HG03060 (cell line): ENCODE measurements around the gene SEC24D.
"Not testable (repeated sequence)": the region's sequence is repeated elsewhere in the genome, so short reads cannot be mapped to it uniquely, and the experiment has no call there.

Experiments
- ATAC-seq: cut with Tn5 transposase; IDR thresholded peaks from one replicate; pipeline ENCODE4 v1.9.1; 2021; ENCODE audit warnings: low read depth, moderate number of reproducible peaks; ENCODE audit not compliant: unreplicated experiment

SEC24D gene, protein sequence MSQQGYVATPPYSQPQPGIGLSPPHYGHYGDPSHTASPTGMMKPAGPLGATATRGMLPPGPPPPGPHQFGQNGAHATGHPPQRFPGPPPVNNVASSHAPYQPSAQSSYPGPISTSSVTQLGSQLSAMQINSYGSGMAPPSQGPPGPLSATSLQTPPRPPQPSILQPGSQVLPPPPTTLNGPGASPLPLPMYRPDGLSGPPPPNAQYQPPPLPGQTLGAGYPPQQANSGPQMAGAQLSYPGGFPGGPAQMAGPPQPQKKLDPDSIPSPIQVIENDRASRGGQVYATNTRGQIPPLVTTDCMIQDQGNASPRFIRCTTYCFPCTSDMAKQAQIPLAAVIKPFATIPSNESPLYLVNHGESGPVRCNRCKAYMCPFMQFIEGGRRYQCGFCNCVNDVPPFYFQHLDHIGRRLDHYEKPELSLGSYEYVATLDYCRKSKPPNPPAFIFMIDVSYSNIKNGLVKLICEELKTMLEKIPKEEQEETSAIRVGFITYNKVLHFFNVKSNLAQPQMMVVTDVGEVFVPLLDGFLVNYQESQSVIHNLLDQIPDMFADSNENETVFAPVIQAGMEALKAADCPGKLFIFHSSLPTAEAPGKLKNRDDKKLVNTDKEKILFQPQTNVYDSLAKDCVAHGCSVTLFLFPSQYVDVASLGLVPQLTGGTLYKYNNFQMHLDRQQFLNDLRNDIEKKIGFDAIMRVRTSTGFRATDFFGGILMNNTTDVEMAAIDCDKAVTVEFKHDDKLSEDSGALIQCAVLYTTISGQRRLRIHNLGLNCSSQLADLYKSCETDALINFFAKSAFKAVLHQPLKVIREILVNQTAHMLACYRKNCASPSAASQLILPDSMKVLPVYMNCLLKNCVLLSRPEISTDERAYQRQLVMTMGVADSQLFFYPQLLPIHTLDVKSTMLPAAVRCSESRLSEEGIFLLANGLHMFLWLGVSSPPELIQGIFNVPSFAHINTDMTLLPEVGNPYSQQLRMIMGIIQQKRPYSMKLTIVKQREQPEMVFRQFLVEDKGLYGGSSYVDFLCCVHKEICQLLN

DNA sequence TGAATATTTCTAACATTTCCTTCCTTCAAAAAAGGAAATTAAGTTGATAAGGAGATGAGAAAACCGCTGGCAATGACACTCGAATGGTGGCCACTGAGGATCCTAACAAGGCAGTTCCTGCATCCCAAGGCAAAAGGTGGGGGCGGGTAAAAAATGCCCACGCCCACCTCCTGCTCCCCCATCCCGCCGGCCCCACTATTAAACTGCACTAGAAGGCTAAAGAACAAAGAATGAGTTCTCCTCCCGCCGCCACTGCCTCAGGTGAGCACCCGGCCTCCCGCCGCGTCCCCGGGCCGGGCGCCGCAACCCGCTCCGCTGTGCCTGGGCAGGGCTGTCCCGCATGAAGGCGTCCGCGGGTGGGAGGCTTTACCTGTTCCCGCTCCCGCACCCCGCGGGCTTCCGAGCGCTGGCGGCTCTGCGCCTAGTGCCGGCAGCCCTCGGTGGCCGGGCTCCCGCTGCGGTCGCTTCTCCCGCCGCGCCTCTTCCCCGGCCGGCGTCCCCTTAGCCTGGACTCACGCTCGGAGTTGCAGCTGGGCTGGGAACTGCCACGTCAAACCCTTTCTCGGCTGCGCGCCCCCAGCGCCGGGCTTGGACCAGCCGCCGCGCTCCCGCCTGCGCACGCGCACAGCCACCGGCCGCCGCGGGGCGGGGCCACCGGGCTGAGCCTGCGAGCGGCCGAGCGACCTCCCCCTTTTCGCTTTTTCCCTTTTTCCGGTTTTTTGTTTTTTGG, at the start of gene SEC24D:
SEC24D (minus strand) TSS at position 556 of the 730 bp plus-strand sequence. CDS start 2,430 bp downstream, outside the sequence.
- peak; percentile 36 for ATAC-seq

DNA sequence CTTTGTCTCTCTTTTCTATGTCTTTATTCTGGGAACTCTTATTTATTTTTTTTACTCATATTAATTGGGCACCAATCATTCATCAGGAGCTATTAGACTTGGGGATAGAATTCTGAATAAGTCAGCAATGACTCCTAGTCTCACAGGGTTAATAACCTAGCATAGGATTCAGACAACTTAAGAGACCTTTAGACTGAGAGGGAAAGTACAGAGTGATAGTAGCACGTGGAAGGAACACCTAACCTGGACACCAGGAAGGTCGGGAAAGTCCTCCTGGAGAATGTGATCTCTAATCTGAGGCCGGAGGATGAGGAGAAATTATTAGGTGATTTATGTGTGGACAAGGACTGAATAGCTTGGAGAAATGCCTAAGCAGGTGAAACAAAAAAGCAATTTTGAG, 48.8 kb upstream of the SEC24D start:
- ATAC-seq, result no peak

DNA sequence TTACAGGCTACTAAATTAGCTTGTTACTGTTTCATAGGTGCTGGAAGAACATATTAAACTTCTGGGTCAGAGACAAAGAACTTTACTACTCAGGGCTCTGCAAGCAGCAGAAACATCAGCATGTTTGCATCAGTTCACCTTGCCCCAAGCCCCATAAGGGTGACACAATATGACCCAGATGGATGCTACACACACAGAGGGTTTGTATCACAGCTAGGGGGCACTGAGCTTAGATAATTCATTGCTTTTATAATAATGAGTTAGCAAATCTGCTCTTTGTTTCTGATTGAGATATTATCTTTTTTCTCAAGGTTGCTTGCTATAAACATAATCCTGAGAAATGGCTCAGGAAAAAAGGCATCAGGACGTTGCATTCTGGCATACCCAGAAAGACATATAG, 47.9 kb upstream of the SEC24D start:
- no peak for ATAC-seq

DNA sequence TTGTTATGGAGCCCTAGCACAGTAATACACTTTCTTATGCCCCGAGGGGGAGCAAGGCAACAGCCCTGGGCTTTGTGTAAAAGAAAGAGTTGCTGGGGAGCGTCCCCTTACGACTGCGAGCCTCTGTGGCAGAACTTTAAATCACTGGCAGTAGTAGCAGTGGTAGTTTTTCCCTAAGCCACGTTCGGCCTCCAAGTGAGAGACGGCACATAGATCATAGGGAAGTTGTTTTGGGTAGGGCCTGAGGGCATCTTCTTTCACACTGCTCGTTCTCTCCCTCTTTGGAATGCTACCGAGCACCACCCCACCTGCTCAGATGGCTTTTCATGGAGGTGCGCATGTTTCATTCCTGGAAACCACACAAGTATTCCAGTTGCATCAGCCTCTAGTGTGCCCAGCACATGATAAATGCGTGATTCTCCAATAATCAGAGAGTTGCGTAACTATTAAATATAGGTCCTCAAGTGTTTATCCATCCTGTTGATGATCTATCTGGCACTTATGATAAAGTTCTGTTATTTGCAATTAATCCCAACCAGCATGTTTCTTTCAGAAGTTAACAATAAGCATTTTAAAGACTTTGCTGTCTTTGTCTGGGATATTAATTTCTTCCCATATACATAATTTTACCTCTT, 45.7 kb upstream of the SEC24D start:
- no peak for ATAC-seq

DNA sequence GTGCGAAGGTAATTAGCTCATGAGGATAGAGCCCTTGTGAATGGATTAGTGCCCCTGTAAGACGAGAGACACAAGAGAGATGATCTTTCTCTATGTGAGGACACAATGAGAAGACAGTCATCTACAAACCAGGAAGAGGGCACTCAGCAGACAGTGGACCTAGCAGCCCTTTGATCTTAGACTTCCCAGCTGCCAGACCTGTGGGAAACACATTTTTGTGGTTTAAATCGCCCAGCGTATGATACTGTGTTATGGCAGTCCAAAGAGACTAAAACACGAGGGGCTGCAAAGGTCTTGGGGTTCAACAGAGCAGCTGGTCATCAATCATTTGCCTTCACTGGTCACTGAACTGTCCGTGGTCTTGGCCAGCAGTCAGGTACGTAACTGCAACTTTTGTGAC, 43.5 kb upstream of the SEC24D start:
- no peak for ATAC-seq

DNA sequence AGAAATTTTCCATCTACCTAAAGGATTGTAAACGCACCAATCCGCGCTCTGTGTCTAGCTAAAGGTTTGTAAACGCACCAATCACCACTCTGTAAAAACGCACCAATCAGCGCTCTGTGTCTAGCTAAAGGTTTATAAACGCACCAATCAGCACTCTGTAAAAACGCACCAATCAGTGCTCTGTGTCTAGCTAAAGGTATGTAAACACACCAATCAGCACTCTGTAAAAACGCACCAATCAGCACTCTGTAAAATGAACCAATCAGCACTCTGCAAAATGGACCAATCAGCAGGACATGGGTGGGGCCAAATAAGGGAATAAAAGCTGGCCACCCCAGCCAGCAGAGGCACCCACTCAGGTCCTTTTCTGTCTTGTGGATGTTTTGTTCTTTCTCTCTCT, 42.6 kb upstream of the SEC24D start:
- not testable (repeated sequence) for ATAC-seq

DNA sequence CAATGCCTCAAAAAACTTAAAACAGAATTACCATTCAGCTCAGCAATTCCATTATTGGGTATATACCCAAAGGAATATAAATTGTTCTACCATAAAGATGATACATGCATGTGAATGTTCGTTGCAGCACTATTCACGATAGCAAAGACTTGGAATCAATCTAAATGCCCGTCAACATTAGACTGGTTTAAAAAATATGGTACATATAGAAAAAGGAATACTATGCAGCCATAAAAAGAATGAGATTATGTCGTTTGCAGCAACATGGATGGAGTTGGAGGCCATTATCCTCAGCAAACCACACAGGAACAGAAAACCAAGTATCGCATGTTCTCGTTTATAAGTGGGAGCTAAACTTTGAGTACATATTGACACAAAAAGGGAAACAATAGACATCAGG, 41.9 kb upstream of the SEC24D start:
- no peak for ATAC-seq

DNA sequence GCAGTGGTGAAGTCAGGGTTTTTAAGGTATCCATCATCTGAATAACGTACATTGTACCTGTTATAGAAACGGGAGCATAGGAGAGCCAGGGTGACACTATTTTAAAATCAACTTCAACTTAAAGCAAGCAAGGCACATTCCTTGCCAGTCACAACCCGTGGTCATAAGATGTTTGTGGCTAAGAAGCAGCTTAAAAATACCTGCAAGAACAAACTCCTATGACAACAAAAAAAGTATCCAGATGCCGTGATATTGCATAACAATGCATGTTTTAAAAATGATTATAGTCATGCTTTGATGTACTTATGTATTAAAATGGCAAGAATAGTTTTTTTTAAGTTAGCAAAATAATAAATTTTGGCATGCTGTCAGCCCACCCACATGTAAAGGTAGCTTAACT, 36.3 kb upstream of the SEC24D start:
- ATAC-seq, result no peak

DNA sequence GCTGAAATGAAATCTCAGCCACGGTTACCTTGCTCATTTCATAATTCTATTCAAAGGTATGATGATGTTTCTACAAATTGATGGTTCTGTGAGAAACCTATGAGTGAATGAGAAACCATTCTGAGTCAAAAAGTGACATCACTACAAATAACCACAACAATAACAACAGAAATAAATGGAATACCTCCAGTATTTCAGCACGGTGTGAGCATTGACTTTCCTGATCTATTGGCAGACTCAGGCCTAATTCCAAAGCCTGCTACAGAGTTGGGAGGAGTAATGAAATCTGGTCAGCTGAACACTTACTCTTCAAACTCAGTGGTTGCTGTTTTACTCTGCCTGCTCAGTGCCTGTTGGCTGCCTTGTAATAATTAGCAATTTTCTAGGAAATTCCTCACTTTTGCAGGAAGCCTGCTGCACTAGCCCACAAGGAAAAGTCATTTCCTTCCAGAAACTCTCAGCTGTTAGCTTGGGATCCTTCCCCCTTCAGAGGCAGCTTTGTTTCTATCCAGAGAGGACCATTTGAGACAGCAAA, 33.9 kb upstream of the SEC24D start:
- no peak for ATAC-seq

DNA sequence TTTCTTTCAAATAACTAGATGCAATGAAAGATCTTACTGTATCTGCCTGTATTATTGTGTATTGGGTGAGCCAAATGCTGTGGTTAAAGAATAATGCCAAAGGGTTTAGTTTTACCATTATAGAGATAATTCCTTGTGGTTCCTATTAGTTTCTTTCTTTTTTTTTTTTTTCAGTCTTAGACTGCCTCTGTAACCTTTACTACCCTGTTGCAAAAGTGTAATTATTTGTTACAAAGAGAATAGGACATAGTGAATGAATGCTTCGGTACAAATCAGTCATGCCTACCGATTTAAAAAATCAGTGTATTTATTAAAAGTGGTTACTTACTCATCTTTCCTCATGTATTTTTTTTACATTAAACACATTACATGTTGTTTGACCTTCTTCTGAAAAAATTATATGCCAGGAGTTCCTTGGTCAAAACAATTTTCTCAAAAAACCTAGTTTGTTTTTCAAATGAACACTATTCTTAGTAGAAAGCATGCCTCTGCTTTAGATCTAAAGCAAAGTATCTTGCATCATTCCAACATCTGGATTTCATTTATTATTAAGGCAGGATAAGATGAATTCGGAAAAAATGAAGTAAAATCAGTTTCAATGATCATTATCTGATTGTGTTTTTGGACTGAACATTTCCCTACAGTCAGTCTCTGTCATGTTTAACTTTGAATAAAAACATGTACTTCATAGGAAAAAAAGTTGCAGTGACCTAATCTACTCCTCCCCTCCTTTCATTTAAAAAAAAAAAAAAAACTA, 31.6 kb upstream of the SEC24D start:
- ATAC-seq, result no peak

DNA sequence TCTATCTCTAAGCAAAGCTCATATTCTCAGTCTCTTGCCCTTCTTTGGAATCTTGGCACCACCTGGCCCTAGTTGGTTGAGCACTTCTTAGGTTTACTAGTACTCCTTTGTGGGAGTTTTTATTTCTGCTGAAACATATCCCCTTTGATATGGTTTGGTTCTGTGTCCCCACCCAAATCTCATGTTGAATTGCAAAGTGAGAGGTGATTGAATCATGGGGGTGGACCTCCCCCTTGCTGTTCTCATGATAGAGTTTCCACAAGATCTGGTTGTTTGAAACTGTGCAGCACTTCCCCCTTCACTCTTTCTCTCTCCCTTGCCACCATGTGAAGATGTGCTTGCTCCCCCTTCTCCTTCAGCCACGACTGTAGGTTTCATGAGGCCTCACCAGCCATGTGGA, 30.5 kb upstream of the SEC24D start:
- ATAC-seq, result no peak

DNA sequence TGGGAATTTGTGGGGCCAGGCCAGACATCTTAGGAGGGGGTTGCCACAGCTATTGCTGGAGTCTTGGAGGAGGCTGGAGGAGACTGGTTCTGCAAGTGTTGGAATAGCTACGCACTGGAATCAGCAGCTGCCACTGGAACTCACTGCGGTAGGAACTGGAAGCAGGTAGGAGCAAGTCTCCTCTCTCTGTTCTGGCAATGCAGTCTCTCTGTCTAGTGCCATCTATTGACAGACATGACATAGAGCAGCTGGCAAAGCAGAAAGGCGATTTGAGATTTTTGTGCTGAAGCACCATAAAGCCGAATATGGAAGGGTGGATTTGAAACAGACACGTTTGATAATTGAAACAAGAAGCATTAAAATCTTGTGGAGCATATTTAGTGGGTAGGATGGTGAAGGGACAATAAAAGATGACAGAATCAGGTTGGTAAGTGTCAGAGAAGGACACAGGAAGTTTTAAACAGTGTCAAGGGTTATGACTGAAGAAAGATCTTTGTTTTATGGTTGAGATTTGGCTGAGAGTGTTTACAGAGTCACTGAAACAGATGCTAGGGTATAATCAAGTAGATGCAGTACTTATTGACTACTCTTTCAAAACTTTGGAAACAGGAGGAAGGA, 29.3 kb upstream of the SEC24D start:
- ATAC-seq, result no peak

DNA sequence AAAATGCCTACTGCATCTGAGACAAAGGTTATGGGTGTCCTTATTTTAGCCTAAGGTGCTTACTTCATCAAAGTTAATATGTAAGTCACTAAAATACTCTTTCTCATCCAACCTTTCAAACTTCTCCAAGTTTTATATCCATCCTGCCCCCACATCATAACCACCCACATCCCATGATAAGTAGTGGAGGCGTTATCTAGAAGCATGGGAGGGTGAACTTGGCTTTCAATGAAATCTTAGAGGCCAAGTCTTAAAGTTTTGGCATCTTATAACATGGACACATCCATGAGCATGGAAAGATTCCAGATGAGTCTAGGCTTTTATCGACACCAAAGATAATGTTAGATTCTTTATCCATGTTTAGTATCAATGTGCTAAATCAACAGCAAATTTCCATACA, 22.9 kb upstream of the SEC24D start:
- ATAC-seq, result no peak

DNA sequence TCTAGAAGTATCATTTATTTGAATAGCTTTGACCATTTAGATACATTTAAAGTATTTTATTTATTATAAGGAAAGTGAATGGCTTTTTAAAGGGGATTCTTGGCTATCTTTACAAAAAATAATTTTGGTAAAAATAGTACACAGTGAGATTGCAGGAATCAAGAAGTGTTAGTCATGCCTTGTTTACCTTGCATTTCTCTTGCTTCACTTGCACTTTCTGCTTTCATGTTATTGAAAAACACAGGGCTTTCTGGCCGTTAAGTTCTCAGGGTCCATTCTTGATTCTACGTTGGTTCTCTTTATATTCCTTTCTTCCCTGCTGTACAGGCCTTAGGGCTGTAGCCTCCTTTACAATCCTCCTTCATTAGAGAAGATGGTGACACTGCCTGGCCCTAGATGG, 21.8 kb upstream of the SEC24D start:
- no peak for ATAC-seq

DNA sequence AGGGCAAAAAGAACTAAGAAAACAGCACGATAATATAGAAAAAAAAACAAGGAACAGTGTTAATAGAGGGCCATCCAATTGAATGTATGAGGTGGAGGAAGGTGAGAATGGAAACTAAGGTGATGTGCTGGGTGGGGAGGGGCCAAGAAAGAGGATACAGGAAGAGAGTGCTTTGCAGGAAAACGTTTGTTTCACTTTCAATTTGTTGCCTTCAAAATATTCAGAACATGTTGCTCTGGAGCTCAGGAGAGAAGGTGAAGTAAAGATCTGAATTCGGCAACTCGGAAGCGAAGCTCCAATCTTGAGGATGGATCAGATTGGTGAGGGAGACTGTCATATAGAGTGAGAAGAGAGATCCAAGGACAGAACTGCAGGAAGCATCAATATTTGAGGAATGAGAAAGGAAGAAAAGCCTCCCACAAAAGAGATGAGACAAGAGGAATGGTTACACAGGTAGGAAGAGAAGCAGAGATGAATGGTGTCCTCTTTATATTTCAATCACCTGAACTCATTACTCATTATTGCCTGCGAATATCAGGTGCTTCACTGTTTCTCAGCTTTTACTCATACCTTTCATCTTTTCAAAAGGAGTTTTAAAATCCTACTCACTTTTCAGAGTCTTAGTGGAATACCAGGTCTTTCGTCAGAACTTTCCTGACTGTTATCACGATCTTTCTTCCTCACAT, 14.7 kb upstream of the SEC24D start:
- peak; percentile 89 for ATAC-seq

DNA sequence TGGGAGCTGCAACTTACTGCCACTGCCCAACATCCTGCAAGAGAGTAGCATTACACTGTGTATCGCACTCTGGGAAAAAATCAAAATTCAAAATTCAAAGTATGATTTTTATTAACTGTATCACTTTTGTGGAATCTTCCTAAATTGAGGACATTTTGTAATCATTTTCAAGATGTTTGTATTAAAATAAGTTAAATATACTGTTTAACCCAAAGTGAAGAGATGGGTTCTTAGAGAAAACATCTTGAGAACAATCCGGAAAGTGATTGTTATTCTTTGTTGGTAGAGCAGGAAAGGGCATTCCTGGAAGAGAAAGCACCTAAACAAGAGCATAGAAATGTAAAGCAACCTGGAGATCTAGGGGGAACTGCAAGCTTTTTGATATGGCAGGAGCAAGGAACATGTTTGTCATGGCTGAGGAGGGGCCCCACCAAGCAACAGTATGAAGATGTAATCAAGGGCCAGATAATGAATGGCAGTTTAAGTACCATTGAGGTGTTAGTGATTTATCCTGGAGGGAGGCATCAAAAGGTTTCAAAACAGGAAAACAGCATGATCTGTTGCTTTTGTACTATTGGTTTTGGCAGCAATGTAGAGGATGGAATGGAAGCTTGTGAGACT, 14.1 kb upstream of the SEC24D start:
- ATAC-seq, result no peak

DNA sequence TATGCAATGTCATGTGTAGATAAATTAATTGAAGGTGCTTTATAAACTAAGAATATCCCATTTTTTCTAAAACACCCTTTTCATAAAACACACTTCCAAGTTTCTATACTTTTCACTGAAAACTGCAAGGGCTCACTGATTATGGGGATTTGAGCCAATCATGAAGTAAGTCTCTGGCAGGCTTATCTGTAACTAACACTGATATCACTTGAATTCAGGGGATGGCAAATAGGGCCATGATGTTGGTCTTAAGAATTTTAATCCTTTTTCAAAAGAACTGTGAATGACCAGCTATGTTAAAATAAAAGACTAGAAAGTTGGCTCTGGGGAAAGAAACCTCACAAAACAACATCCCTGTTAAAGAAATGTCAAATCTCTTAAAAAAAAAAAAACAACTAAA, 13.0 kb upstream of the SEC24D start:
- ATAC-seq, result no peak

DNA sequence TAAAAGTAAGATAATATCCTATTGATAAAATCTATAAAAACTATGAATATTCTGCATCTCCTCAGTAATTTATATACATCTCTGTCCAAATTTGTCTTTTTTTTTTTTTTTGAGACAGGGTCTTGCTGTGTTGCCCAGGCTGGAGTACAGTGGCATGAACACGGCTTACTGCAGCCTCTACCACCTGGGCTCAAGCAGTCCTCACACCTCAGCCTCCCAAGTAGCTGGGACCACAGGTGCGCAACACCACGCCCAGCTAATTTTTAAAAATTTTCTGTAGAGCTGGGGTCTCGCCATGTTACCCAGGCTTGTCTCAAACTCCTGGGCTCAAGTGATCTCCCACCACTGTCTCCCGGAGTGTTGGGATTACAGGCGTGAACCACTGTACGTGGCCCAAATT, 12.3 kb upstream of the SEC24D start:
- no peak for ATAC-seq
